Amygdala (tissue), 56 donors: ENCODE measurements around the gene CGNL1.
A peak's percentile ranks its signal among the peaks of the same experiment; 100 is the strongest.

Experiments
- DNase-seq, 56 donors: peaks; one replicate each; lab custom pipeline; 2025; lab: John Stamatoyannopoulos, UW

CGNL1 gene

DNA sequence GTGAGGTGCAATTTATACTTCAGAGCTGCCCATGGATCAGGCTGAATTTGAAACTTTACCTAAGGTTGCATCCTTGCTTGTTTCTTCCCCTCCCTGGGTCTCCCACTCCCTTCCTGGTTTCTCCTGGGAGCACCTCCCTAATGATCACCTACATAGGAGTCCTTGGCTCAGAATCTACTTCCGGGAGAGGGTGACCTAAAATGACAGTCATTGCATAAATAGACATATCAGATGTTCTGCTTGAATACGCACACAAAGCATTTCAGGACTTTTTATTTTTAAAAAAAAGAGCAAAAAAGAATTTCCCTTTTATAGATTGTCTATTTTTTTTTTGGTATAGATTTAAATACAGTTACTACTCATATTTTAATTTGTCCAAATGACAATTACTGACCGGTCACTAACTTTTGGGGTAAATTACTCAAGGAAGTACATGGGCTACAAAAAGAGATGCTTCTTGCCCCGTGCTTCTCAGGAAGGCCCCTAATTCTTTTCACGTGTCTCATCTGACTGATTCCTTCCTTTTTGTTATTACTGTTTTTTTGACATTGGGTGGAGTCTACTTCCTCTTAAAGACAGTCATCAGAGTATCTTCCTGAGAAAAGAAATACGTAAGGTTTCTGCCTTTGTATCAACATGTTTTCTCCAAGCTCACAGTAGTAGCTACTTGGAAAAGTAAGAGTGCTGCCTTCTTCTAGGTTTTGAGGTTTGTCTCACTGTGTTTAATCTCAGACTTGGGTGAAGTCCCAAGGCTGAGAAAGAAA, 210.5 kb downstream of the CGNL1 start:
- no peak for DNase-seq

GRCh38 chr15:57589281-57589680, 213.0 kb downstream of the CGNL1 start:
- DNase-seq = peak in 1 of 56 donors; percentile 4

- DNase-seq = peak in 2 of 56 donors; percentile 2 to 6
Measured at GRCh38 chr15:57589754-57590153, 213.4 kb downstream of the CGNL1 start.

- peak in 1 of 56 donors; percentile 48 for DNase-seq
Measured at GRCh38 chr15:57591237-57591821, 215.0 kb downstream of the CGNL1 start.

- DNase-seq = peak in 5 of 56 donors; percentile 12 to 48 (median 26)
Measured at GRCh38 chr15:57591822-57592367, 215.6 kb downstream of the CGNL1 start, which contains the start of gene MYZAP. Gene MYZAP, plus strand, starts transcription at chr15:57591904. Its CDS starts 131 bp downstream, at chr15:57592035.

DNA sequence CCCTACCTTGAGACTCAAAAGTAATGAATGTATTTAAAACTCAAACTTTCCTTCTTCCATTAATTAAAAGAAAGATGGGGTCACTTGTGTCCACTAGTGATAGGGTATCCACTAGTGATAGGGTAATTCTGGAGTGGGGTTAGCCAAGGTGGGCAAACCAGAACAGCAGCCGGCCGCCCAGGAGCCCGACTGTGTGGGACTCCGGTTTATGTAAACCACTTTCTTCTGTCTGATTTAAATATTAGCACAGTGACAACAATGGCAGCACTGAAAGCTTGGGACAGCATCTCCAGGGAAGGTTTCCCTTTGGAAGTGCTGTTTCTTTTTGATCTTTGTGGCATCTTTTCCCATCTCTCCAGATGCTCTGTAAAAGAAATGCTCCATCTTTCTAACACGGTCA, 216.1 kb downstream of the CGNL1 start:
- DNase-seq = no peak

DNA sequence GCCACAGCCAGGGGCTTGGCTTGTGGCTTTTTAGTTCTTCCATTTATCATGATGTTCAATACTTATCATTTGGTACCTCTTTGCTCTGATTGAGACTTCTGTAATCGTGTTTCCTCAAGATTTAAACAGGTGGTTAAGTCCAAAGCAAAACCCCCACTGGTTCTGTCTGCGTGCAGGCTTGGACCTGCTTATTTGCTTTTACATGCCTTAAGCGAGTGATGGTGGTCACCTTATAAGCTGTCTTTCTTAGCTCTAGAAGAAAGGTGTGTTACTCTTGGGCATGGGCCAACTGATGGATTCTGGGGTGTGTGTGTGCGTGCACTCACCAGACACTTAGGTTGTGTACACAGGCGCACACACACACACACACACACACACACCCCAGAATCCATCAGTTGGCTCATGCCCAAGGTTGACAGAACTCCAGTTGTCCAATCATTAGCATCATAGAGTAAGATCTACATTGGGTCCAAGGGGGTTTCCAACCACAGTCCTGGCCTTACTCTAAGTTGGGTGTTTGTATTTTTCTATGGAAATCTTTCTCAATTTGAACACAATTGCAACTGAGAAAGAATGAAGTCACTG, 216.6 kb downstream of the CGNL1 start:
- no peak for DNase-seq

DNA sequence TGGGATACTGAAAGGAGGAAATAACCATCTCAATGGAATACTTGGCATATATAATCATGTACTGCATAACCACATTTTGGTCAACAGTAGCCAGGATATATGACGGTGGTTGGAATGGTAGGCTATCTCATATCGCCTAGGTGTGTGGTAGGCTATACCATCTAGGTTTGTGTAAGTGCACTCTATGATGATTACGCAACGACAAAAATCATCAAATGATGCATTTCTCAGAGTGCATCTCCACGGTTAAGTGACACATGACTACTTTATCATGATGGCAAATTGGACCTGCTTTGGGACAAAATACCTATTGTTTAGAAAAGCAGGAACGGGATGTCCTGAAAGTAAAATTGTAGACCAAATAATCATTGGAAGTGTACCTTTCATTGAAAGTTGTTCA, 218.2 kb downstream of the CGNL1 start:
- DNase-seq = no peak

DNA sequence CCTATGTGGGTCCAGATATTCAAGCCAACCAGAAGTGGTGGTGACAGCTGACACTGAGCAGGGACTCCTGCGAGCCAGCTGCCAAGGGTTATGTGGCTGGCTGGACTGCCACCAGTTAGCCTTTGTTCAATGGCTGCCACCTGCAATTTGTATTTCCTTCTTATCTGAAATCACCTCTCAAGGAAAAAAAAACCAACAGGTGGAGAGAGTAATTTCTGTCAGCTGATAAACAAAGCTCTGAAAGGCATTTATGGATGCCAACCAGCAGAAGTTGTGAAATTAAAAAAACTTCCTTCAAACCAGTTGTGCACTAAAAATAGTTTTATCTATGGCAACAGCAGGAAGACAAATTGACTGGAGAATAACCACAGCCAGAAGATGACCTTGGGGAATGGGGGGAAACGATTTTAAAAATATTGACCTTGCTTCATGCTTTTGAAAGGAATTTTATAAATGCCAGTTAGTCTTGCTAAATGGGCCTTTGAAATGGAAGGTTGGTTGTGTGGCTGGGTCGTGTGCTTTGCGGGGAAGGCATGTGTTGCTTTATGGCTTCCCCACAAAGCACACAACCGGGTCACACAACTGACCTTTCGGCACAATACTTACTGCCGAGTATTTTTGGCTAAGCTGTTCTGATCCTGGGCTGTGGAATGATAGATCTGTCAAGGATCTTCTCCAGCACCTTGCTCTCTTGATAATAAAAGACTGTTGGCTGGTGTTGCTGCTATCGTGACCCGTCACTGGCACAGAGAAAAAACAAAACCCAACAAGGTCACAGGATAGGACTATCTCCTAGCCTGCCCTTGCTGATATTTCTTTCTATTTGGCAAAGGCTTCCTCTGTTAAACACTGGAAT, 218.9 kb downstream of the CGNL1 start:
- no peak for DNase-seq

DNA sequence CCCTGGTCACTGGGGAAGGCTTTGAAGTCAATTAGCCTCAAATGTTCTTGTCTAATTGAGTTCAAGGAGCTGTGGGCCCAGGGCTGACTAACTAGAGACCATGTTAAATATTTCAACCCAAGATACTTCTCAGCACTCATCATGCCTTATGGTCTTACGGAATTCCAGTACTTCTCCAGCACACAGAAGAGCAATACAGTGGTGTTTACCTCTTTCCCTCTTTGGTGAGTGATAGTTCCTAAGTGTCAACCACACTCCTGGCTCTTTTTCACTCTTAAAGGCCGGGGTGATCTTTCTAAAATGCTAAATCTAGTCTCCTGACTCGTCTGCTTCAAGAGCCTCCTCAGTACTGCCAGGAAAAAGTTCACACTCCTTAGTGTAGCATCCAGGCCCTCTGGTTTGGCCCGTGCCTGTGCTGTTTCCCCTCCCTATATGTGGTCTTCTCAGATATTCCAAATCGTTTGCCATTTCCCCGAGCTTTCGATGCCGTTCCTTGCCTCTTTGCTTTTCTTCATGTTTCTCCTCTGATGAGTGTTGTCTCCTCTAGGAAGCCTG, 220.1 kb downstream of the CGNL1 start:
- no peak for DNase-seq

GRCh38 chr15:57596978-57597377, 220.7 kb downstream of the CGNL1 start:
- no peak for DNase-seq

DNA sequence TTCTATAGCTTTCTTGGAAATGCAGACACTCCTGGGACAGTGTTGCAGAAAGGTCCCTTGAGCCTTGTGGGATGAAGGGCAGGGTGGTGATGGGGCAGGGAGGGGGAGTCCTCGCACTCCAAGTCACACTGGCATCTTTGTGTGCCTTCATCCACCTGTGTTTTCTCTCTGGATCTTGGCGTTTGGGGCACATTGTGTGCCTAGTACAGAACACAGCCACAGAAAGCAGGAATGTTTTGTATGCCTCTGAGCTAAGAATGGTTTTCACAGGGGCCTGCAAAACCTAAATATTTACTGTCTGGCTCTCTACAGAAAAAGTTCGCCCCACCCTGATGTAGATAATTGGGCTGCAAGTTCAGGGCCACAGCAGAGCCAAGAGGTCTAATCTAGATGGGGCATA, 221.1 kb downstream of the CGNL1 start:
- no peak for DNase-seq

DNA sequence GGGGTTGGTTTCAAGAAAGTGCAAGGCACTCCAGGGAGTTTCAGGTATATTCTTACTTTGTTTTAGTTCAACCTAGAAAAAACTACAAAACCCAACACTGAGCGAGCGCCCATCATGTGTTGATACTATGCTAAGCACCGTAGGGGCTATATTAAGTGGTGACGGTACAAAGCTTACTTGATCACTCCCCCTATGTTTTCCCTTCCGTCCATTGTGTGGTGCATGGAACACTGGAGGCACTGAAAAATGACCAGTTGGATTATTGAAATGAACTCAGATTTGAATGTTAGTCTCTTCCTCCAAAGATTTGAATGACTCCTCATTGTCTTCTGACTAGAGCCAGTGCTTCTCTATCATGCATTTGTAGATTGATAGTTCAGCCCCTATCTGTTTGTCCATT, 222.0 kb downstream of the CGNL1 start:
- DNase-seq = no peak

GRCh38 chr15:57599296-57599810, 223.0 kb downstream of the CGNL1 start:
- DNase-seq = no peak

GRCh38 chr15:57600197-57600596, 223.9 kb downstream of the CGNL1 start:
- no peak for DNase-seq
